Uterus (tissue), 4 donors: ENCODE data around the gene GRIA1. TPM values are rescaled to one million over a fixed set of nuclear protein-coding genes. Genes with fewer than 3 reads are reported as not detected.

ENCODE experiments used
- DNase-seq, 2 donors: peaks; one replicate each; pipeline ENCODE4 v3.0.0-alpha.2; 2019 to 2020
- H3K27ac ChIP-seq, 2 donors: fragments of 200-600 bp; sonication (generic); 1 replicate in 1 of 2; 2 replicates in 1 of 2; pipeline ENCODE4 v1.5.1; 2016 to 2018
- H3K27me3 ChIP-seq, 2 donors: fragments of 200-600 bp; sonication (generic); one replicate each; pipeline ENCODE4 v1.5.1; 2018 to 2019; ENCODE audit warnings: control low read depth in 1 of 2
- H3K36me3 ChIP-seq, 2 donors: fragments of 200-600 bp; sonication (generic); one replicate each; pipeline ENCODE4 v1.5.1; 2019; ENCODE audit warnings: control low read depth in 1 of 2
- H3K4me1 ChIP-seq, 2 donors: fragments of 200-600 bp; sonication (generic); one replicate each; pipeline ENCODE4 v1.5.1; 2018 to 2019; ENCODE audit warnings: control low read depth in 1 of 2
- H3K4me3 ChIP-seq, 2 donors: fragments of 200-600 bp; sonication (generic); 1 replicate in 1 of 2; 2 replicates in 1 of 2; pipeline ENCODE4 v1.5.1; 2018 to 2019; ENCODE audit warnings: mild to moderate bottlenecking in 1 of 2
- H3K9me3 ChIP-seq, 2 donors: fragments of 200-600 bp; sonication (generic); one replicate each; pipeline ENCODE4 v1.5.1; 2019; ENCODE audit warnings: control low read depth in 1 of 2
- POLR2A ChIP-seq, 2 donors: fragments of 450-650 bp; IDR thresholded peaks; one replicate each; pipeline ENCODE4 v1.6.1; 2016; ENCODE audit warnings: antibody characterized with exemption in 2 of 2, mild to moderate bottlenecking in 1 of 2, moderate library complexity in 1 of 2
- intact Hi-C: fragments of 100-400 bp; cut with DNase I; formaldehyde crosslinking; loops from one replicate; pipeline ENCODE4 v1.15.1; 2023; ENCODE audit warnings: low total_unique reads
- total RNA-seq, 4 donors: library from RNA; depleted of rRNA in 3 of 4; stranded (reverse); fragments of >200 nt in 3 of 4; gene quantifications; one replicate each; pipeline versions ENCODE4 v1.1.0 to v1.2.4, GENCODE V29; 2014 to 2023
- TF ChIP-seq, protein P1 (sequence below), 4 experiments: fragments of 200-600 bp in 2 of 4; fragments of 450-650 bp in 2 of 4; sonication (generic) in 2 of 4; IDR thresholded peaks; one replicate each; pipeline ENCODE4 v1.5.1; 2016 to 2019; ENCODE audit warnings: antibody characterized with exemption in 4 of 4, mild to moderate bottlenecking in 2 of 4, moderate library complexity in 1 of 4
- donor health status: DM: yes; HTN: yes; CAD: no.

The GRIA1 gene
- total RNA-seq, 4 donors from 2014 or later = 0.37 to 24.1 (median 1.5) TPM; not detected in 1

- intact Hi-C loops = no loop called here
- Histone ChIP-seq H3K4me1 (no peaks in the 10 kb centered on the region), H3K27ac (no peak overlapping the region), H3K9me3 (no peaks in the 10 kb centered on the region), H3K27me3 (no peaks in the 10 kb centered on the region), H3K4me3 (no peak overlapping the region), H3K36me3 (no peaks in the 10 kb centered on the region)
- no peak for DNase-seq
- no peak for TF ChIP-seq POLR2A (IDR thresholded peaks at IDR 0.05)
- TF ChIP-seq, protein P1, sequence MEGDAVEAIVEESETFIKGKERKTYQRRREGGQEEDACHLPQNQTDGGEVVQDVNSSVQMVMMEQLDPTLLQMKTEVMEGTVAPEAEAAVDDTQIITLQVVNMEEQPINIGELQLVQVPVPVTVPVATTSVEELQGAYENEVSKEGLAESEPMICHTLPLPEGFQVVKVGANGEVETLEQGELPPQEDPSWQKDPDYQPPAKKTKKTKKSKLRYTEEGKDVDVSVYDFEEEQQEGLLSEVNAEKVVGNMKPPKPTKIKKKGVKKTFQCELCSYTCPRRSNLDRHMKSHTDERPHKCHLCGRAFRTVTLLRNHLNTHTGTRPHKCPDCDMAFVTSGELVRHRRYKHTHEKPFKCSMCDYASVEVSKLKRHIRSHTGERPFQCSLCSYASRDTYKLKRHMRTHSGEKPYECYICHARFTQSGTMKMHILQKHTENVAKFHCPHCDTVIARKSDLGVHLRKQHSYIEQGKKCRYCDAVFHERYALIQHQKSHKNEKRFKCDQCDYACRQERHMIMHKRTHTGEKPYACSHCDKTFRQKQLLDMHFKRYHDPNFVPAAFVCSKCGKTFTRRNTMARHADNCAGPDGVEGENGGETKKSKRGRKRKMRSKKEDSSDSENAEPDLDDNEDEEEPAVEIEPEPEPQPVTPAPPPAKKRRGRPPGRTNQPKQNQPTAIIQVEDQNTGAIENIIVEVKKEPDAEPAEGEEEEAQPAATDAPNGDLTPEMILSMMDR (IDR thresholded peaks at IDR 0.05) = no peak
These were observed 168.7 kb downstream of the GRIA1 start for GRCh38 chr5:153659039-153659736.

- intact Hi-C loops = no loop called here
- H3K4me3 ChIP-seq = no peak overlapping the region
- no peak for DNase-seq
- H3K9me3 ChIP-seq = no peaks in the 10 kb centered on the region
- H3K4me1 ChIP-seq = no peaks in the 10 kb centered on the region
- no peak for TF ChIP-seq POLR2A (IDR thresholded peaks at IDR 0.05)
- TF ChIP-seq, protein P1 (IDR thresholded peaks at IDR 0.05) = no peak
- H3K36me3 ChIP-seq = no peaks in the 10 kb centered on the region
- no peak overlapping the region for H3K27ac ChIP-seq
- no peaks in the 10 kb centered on the region for H3K27me3 ChIP-seq
These were observed 170.4 kb downstream of the GRIA1 start for GRCh38 chr5:153660919-153661318.

DNA sequence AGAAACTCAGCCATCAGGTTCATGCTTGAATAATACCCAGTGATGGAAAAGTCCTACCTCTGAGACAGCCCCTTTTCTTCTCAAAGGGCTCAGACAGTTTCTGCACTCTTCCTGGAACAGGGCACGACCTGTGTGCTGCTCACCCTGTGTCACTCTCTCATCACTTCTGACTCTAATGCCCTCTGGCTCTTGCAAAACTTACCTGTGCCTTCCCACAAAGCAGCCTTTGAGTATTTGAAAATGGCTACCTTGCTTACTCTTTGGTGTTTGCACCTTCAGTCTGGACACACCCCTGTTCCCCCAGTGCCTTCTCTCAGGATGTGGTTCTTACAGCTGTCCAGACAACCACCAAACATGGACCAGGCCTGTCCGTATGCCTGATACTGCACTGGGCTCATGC lies 171.4 kb downstream of the GRIA1 start:
- intact Hi-C loops = no loop called here
- H3K27ac ChIP-seq = no peak overlapping the region
- no peak for TF ChIP-seq POLR2A (IDR thresholded peaks at IDR 0.05)
- TF ChIP-seq, protein P1 (IDR thresholded peaks at IDR 0.05) = no peak
- H3K4me1 ChIP-seq = no peaks in the 10 kb centered on the region
- H3K4me3 ChIP-seq = no peak overlapping the region
- no peaks in the 10 kb centered on the region for H3K9me3 ChIP-seq
- H3K27me3 ChIP-seq = no peaks in the 10 kb centered on the region
- no peak for DNase-seq
- H3K36me3 ChIP-seq = no peaks in the 10 kb centered on the region

DNA sequence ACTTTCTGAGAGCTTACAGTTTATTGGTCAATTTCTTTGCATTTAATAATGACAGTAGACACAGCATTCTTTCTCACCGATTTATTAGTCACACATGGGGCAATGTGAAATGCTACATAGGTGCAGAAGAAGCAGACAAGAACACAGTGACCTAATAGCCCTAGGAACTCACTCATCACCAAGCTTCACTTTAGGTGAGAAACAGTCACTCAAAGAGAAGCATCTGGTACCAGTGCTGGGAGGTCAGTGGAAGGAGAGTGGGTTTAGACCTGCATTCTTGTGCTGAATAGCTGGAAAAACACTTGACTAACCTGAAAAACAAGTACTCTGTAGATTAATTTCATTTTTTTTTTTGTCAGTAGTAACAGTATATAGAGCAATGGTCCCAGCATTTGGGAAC lies 179.6 kb downstream of the GRIA1 start:
- Histone ChIP-seq H3K9me3 (no peaks in the 10 kb centered on the region), H3K36me3 (no peaks in the 10 kb centered on the region), H3K4me1 (no peaks in the 10 kb centered on the region), H3K27me3 (no peaks in the 10 kb centered on the region), H3K4me3 (no peak overlapping the region), H3K27ac (no peak overlapping the region)
- intact Hi-C loops = no loop called here
- no peak for DNase-seq
- no peak for TF ChIP-seq POLR2A (IDR thresholded peaks at IDR 0.05)
- TF ChIP-seq, protein P1 (IDR thresholded peaks at IDR 0.05) = no peak

DNA sequence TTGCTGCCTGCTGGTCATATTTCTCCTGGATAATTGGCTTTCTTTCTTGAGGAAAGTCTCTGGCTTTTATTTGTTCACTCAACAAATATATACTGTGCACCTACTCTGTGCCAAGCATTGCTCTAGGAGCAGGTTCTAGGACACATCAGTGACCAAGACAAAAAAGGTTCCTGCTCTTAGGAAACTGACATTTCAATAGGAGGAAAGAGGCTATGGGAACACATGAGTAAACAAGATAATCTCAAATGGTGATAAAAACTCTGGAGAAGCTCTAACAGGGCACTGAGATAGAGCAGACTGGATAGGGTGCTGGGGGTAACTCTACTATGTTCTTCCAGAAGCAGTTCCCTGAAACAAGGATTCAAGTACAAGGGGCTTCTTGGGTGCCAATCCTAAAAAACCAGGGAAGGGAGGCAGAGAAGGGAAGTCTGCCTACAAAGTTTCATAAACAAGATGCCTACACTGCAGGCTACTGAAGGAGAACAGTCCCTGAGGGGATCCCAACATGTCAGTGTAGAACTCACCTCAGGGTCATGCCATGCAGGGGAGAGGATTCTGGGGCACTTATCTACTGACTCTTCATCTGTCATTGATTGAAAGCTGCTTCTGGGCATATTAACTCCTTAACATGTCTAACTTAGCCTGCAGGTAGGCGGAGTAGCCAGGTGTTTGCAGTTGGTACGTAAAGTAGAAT lies 181.3 kb downstream of the GRIA1 start:
- intact Hi-C loops = no loop called here
- Histone ChIP-seq H3K9me3 (no peaks in the 10 kb centered on the region), H3K27me3 (no peaks in the 10 kb centered on the region), H3K36me3 (no peaks in the 10 kb centered on the region), H3K27ac (no peak overlapping the region), H3K4me1 (no peaks in the 10 kb centered on the region), H3K4me3 (no peak overlapping the region)
- TF ChIP-seq, protein P1 (IDR thresholded peaks at IDR 0.05) = no peak
- TF ChIP-seq POLR2A (IDR thresholded peaks at IDR 0.05) = no peak
- DNase-seq = no peak
